Measurements from ENCODE around the gene USH1G.

DNA sequence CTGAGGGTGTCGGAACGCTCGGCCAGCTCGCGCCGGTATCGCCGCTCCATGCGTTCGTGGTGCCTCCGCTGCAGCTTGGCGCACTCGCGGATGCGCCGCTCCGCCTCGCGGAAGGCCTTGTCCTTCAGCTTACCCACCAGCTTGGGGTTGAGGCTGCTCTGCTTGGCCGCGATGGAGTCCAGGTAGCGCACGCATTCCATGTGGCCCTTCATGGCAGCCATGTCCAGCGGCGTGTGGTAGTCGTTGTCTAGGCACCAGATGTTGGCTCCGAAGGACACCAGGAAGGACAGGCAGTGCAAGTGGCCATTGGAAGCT lies 2.8 kb downstream of the USH1G start:
- TF ChIP-seq POLR2AphosphoS5 (IDR thresholded peaks at IDR 0.05; ENCODE audit: low read depth, low read length) (no peak), POLR2A (IDR thresholded peaks at IDR 0.05; ENCODE audit: low read depth, low read length) (no peak)
